Stimulated activated naive B cell treated with anti-CD40 and anti-IgM and Interleukin-4, amounts not matched to agents 10 μg/mL and 1 μg/mL and 100 μg/mL, for 72 hours (primary cell): ENCODE results near the gene FNDC5.
"Not testable (repeated sequence)": the region's sequence is repeated elsewhere in the genome, so short reads cannot be mapped to it uniquely, and the experiment has no call there.

ENCODE experiments used
- ATAC-seq, 2 donors: fragments of 150-1000 bp; cut with Tn5 transposase; replicated peaks; 2 replicates each; pipeline ENCODE4 v1.10.0; 2021; ENCODE audit warnings: moderate library complexity in 1 of 2
- DNase-seq: peaks from one replicate; pipeline ENCODE4 v3.0.0; 2021
- H3K27ac Mint-ChIP-seq: one replicate; pipeline ENCODE4 v1.8.0; 2022; ENCODE audit warnings: mild to moderate bottlenecking, mixed read lengths
- H3K27me3 Mint-ChIP-seq, 2 donors: one replicate each; pipeline ENCODE4 v1.8.0; 2022; ENCODE audit warnings: mixed read lengths in 2 of 2
- H3K36me3 Mint-ChIP-seq, 2 donors: one replicate each; pipeline ENCODE4 v1.8.0; 2022; ENCODE audit warnings: mixed read lengths in 2 of 2, mild to moderate bottlenecking in 1 of 2
- H3K4me1 Mint-ChIP-seq, 2 donors: one replicate each; pipeline ENCODE4 v1.8.0; 2022; ENCODE audit warnings: mixed read lengths in 2 of 2, mild to moderate bottlenecking in 1 of 2
- H3K4me3 Mint-ChIP-seq, 2 donors: one replicate each; pipeline ENCODE4 v1.8.0; 2022; ENCODE audit warnings: mild to moderate bottlenecking in 2 of 2, mixed read lengths in 2 of 2, moderate library complexity in 1 of 2
- H3K9me3 Mint-ChIP-seq, 2 donors: one replicate each; pipeline ENCODE4 v1.8.0; 2022; ENCODE audit warnings: mixed read lengths in 2 of 2, mild to moderate bottlenecking in 1 of 2

FNDC5 gene

DNA sequence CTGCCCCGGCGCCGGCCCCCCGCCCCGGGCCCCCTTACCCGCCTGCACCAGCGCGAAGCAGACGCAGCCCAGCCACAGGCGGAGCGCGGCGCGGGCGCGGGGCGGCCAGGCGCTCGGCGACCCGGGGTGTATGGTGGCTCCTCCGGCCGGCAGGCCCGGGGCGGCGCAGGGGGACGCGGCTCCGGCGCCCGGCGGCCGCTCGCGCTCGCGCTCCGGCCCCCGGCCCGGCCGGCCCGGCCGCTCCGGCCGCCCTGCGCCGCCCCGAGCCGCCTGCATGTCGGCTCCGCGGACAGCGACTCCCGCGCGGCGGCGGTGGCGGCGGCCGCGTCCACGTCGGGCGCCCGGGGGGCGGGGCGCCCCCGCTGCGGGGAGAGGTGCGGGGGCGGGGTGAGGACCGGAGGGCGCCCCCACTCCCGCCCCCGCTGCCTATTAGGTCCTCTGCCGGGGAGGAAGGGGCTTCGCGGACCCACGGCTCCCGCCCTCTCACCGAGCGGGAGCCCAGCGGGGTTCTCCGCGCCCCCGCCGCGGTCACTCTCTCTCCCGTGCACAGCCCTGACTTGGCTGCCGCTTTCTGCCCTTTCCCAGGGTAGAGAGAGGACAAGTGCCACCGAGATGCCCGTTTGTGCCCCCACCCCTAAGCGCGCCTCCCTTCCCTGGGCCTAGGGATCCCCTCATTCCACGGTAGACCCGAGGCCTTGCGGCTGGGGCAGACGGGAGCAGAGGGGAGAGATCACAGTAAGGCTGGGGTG is at the start of gene FNDC5:
TSS of gene FNDC5 (minus strand) at position 298 of the 749 bp plus-strand sequence.
- Mint-ChIP-seq H3K27me3 (peaks cover 41 to 48% of the 10 kb centered on the region in 2 donors), H3K4me1 (peaks cover 20 to 40% of the 10 kb centered on the region in 2 donors), H3K27ac (peak within 1 kb of the TSS; percentile 63), H3K36me3 (peaks cover 19 to 20% of the 10 kb centered on the region in 2 donors), H3K9me3 (no peaks in the 10 kb centered on the region), H3K4me3 (peak within 1 kb of the TSS; percentile 80 to 81)
- DNase-seq (no peak), ATAC-seq (peak; percentile 30 to 34)

DNA sequence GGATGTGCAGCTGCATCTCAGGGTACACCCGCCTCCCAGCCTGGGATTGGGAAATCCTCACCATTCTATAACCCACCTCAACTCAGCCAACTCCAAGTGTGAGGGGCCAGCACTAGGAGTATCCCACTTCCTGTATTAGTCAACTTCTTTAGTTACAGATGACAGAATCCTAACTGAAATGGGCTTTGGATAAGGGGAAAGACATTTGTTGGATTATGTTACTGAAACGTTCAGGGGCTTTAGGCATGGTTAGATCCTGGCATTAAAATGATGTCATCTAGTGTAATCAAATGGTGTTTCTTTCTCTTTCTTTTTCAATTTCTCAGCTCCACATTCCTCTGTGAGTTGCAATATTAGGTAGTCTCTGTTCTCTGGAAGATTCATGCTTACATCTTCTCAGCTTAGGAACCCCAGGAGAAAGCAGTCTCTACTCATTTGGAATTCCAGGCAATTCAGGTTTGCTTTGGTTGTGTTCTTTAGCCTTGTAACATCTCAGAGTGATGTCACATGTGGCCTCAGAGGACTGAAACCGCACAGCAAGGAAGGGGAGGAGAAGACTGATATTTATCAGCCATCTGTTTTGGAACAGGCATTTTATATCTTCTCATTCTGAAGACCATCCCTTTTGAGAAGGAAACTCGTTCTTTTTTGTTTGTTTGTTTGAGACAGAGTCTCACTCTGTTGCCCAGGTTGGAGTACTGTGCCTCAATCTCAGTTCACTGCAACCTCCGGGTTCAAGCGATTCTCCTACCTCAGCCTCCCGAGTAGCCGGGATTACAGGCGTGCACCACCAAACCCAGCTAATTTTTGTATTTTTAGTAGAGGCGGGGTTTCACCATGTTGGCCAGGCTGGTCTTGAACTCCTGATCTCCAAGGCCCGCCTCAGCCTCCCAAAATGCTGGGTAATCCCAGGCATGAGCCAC is 49.4 kb upstream of the FNDC5 start:
- Mint-ChIP-seq H3K9me3 (no peaks in the 10 kb centered on the region), H3K36me3 (peaks cover 0 to 1% of the 10 kb centered on the region in 2 donors), H3K27me3 (peaks cover 66 to 83% of the 10 kb centered on the region in 2 donors), H3K4me3 (no peak overlapping the region), H3K4me1 (peaks cover 10 to 11% of the 10 kb centered on the region in 2 donors), H3K27ac (no peak overlapping the region)
- ATAC-seq, result no peak
- no peak for DNase-seq

DNA sequence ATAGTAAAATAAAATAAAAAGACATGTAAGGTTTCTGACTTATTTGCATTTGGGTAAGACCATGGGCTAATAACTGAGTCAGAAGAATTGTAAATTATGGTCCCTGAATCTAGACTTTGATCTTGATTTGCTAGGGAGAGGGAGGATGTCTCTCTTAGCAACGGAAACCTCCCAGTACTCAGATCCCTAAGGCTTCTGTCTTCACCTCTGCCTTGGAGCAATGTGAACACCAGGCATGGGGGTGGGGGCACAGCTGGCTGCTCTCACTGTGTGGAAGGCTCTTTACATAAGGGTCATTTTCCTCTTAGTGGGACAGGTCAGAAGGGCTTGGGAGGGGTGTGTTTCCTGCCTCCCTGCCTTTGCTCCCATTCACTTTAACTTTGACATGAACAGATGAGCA is 47.5 kb upstream of the FNDC5 start:
- no peak overlapping the region for H3K4me3 Mint-ChIP-seq
- H3K27ac Mint-ChIP-seq, result no peak overlapping the region
- H3K9me3 Mint-ChIP-seq, result no peaks in the 10 kb centered on the region
- no peak for ATAC-seq
- peaks cover 0 to 1% of the 10 kb centered on the region in 2 donors for H3K36me3 Mint-ChIP-seq
- no peak for DNase-seq
- H3K27me3 Mint-ChIP-seq, result peaks cover 50 to 68% of the 10 kb centered on the region in 2 donors
- H3K4me1 Mint-ChIP-seq, result no peaks in the 10 kb centered on the region

DNA sequence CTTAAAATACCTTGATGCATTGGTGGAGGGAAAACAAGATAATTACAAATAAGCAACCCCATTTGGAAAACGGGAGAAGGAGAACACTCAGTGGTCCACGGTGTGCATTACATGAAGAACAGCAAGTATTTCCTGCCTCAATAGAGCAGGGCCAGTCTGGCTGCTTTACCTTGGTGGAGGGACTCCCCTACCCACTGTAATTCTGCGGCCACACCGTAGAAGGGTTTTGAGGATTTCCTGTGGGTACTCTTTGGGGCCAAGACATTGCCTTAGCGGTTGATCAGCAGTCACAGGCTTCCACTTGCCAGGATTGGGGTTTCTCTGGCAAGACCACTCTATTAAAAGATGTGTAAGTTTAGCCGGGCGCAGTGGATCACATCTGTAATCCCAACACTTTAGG is 46.8 kb upstream of the FNDC5 start:
- H3K4me1 Mint-ChIP-seq, result no peaks in the 10 kb centered on the region
- H3K36me3 Mint-ChIP-seq, result no peaks in the 10 kb centered on the region
- H3K27ac Mint-ChIP-seq, result no peak overlapping the region
- peaks cover 43 to 62% of the 10 kb centered on the region in 2 donors for H3K27me3 Mint-ChIP-seq
- no peak overlapping the region for H3K4me3 Mint-ChIP-seq
- no peaks in the 10 kb centered on the region for H3K9me3 Mint-ChIP-seq
- DNase-seq (no peak), ATAC-seq (no peak)

DNA sequence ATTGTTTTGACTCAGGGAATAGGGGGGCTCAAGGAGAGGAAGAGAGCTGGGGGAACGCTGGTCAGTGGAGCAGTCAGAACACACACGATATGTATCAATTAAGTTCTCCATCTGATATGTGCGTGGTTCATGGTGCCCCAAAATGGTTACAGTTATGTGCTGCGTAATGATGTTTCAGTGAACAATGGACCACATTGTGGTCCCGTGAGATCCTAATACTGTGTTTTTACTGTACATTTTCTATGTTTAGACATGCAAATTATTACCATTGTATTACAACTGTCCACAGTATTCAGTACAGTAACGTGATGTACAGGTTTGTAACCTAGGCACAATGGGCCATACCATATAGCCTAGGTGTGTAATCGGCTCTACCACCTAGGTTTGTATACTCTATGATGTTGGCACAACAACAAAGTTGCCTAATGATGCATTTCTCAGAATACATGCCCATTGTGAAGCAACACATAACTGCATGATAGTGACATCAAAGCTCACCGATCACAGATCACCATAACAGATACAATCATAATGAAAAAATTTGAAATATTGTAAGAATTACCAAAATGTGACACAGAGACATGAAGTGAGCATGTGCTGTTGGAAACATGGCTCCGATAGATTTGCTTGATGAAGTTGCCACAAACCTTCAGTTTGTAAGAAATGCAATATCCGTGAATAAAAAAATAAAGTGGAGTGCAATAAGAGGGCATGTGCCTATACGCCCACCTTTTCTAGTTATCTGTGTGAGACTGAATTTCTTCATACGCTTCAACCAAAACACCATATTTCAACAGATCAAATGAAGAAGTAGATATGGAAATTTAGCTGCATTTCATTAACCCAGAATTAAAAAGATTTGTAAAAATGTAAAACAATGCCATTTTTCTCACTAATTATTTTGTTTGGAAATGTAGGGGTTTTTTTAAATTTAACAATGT is 45.3 kb upstream of the FNDC5 start:
- no peak overlapping the region for H3K27ac Mint-ChIP-seq
- DNase-seq (no peak), ATAC-seq (no peak)
- H3K4me3 Mint-ChIP-seq, result no peak overlapping the region
- no peaks in the 10 kb centered on the region for H3K9me3 Mint-ChIP-seq
- H3K4me1 Mint-ChIP-seq, result no peaks in the 10 kb centered on the region
- H3K27me3 Mint-ChIP-seq, result peaks cover 28 to 47% of the 10 kb centered on the region in 2 donors
- no peaks in the 10 kb centered on the region for H3K36me3 Mint-ChIP-seq

- Mint-ChIP-seq H3K9me3 (peaks cover 0 to 1% of the 10 kb centered on the region in 2 donors), H3K4me3 (no peak overlapping the region), H3K27ac (no peak overlapping the region), H3K36me3 (no peaks in the 10 kb centered on the region), H3K27me3 (peaks cover 4 to 13% of the 10 kb centered on the region in 2 donors), H3K4me1 (no peaks in the 10 kb centered on the region)
- ATAC-seq (no peak), DNase-seq (no peak)
Measured at GRCh38 chr1:32910319-32910718, 39.6 kb upstream of the FNDC5 start.

- peaks cover 0 to 1% of the 10 kb centered on the region in 2 donors for H3K9me3 Mint-ChIP-seq
- H3K4me1 Mint-ChIP-seq, result no peaks in the 10 kb centered on the region
- DNase-seq (no peak), ATAC-seq (no peak)
- H3K27me3 Mint-ChIP-seq, result peaks cover 13 to 27% of the 10 kb centered on the region in 2 donors
- no peaks in the 10 kb centered on the region for H3K36me3 Mint-ChIP-seq
- H3K4me3 Mint-ChIP-seq, result no peak overlapping the region
- H3K27ac Mint-ChIP-seq, result no peak overlapping the region
Measured at GRCh38 chr1:32907435-32907834, 36.7 kb upstream of the FNDC5 start.

GRCh38 chr1:32906654-32907053 is 35.9 kb upstream of the FNDC5 start:
- H3K27ac Mint-ChIP-seq, result no peak overlapping the region
- peaks cover 21 to 34% of the 10 kb centered on the region in 2 donors for H3K27me3 Mint-ChIP-seq
- no peak overlapping the region for H3K4me3 Mint-ChIP-seq
- no peaks in the 10 kb centered on the region for H3K36me3 Mint-ChIP-seq
- H3K4me1 Mint-ChIP-seq, result peaks cover 2 to 3% of the 10 kb centered on the region in 2 donors
- H3K9me3 Mint-ChIP-seq, result peaks cover 0 to 1% of the 10 kb centered on the region in 2 donors
- ATAC-seq, result no peak
- no peak for DNase-seq

- peaks cover 27 to 42% of the 10 kb centered on the region in 2 donors for H3K27me3 Mint-ChIP-seq
- H3K36me3 Mint-ChIP-seq, DNase-seq, H3K27ac Mint-ChIP-seq, H3K4me1 Mint-ChIP-seq, H3K4me3 Mint-ChIP-seq, ATAC-seq, H3K9me3 Mint-ChIP-seq: not testable (repeated sequence)
Measured at GRCh38 chr1:32905588-32905987, 34.9 kb upstream of the FNDC5 start.

DNA sequence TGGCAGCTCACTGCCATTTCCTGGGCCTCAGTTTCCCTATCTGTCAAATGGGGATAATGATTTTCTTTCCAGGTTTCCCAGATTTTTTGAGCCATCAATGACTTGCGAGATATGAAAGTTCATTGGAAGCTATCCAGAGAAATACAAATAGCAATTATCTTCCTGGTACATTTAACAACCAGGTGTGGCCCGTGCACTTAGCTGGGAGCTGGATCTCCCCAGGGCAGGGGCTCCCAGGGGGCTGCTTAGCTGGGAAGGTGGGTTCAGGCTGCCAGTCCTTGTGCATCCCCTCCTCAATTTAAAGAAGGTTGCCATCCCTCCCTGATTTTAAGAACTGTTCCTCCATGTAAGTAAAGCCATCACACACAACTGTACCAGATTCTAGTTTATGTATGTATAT is 34.1 kb upstream of the FNDC5 start:
- peaks cover 5 to 11% of the 10 kb centered on the region in 2 donors for H3K4me1 Mint-ChIP-seq
- H3K27ac Mint-ChIP-seq, result no peak overlapping the region

DNA sequence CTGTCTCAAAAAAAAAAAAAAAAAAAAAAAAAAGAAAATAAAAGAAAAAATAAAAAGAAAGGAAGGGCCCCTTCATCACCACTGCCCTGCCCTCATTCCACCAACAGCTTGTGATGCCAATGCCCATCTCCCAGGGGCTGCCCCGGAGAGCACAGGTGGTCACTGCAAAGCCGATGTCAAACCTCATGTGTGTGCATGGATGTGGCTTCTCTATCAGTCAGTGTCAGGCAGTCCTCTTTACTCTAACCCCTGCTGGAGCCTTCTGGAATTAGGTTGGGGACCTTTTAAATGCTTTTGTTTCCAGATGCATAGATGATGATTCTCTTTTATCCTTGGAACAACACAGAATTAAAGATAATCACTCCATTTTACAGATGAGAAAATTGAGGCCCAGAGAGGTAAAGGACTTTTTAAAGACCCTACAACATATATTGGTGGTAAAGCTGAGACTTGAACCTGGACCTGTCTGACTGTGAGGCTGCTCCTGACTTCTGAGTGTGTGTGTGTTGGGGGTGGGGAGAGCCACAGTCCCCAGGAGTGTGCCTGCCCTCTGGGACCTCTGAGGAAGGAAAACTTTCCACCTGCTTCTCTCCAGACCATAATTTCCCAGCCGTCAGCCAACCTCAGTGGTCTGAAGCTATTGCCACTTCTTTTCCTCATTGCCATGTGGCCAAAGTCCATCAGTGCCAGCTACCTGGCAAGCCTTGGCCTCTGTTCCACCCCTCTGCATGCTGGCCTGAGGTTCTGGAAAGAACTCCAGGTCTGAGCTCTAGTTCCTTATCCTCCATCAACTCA is 33.5 kb upstream of the FNDC5 start:
- Mint-ChIP-seq H3K36me3 (no peaks in the 10 kb centered on the region), H3K27ac (no peak overlapping the region), H3K9me3 (no peaks in the 10 kb centered on the region), H3K27me3 (peaks cover 30 to 44% of the 10 kb centered on the region in 2 donors), H3K4me3 (no peak overlapping the region), H3K4me1 (peaks cover 5 to 11% of the 10 kb centered on the region in 2 donors)
- DNase-seq (no peak), ATAC-seq (peak in 1 of 2 donors; percentile 31)

More for the DNA sequence above, 34.1 kb upstream of the FNDC5 start:
- ATAC-seq (no peak), DNase-seq (no peak)
- Mint-ChIP-seq H3K27me3 (peaks cover 30 to 41% of the 10 kb centered on the region in 2 donors), H3K9me3 (no peaks in the 10 kb centered on the region), H3K36me3 (no peaks in the 10 kb centered on the region), H3K4me3 (no peak overlapping the region)

DNA sequence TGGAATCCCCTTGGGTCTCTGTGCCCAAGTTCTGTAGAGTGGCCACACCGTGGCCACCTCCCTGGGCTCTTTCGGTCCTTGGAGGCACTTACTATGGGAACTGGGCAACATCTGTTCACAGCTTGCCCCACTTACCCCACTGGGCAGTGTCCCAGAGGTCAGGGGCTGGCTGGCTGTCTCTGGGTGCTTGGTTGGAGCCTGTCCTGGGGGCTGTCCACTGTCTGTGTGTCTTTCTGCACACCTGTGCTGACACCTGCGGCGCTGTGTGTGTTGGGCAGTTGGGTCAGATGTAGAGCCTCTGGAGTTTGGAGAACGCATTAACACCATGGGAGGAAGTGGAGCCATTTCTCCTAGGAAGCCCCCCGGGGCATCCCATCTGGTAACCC is 31.8 kb upstream of the FNDC5 start:
- peaks cover 5 to 11% of the 10 kb centered on the region in 2 donors for H3K4me1 Mint-ChIP-seq
- H3K27me3 Mint-ChIP-seq, result peaks cover 38 to 56% of the 10 kb centered on the region in 2 donors
- no peaks in the 10 kb centered on the region for H3K36me3 Mint-ChIP-seq
- no peak overlapping the region for H3K27ac Mint-ChIP-seq
- H3K9me3 Mint-ChIP-seq, result no peaks in the 10 kb centered on the region
- no peak for DNase-seq
- H3K4me3 Mint-ChIP-seq, result peak overlapping the region; percentile 56 to 81
- ATAC-seq, result no peak
